ENCODE results near the gene NRXN2.

The NRXN2 gene

GRCh38 chr11:64562723-64563351, 160.2 kb downstream of the NRXN2 start:
- no peak for TF ChIP-seq GATA2 (IDR thresholded peaks at IDR 0.05; ENCODE audit: low read depth, low read length)
- TF ChIP-seq GATA3 (IDR thresholded peaks at IDR 0.05; ENCODE audit: low read depth, low read length), result no peak

GRCh38 chr11:64561984-64562722, 160.8 kb downstream of the NRXN2 start:
- TF ChIP-seq GATA2 (IDR thresholded peaks at IDR 0.05; ENCODE audit: low read depth, low read length) (no peak), GATA3 (IDR thresholded peaks at IDR 0.05; ENCODE audit: low read depth, low read length) (no peak)

GRCh38 chr11:64560941-64561340, 162.1 kb downstream of the NRXN2 start:
- no peak for TF ChIP-seq GATA3 (IDR thresholded peaks at IDR 0.05; ENCODE audit: low read depth, low read length)

- TF ChIP-seq GATA3 (IDR thresholded peaks at IDR 0.05; ENCODE audit: low read depth, low read length) (no peak), GATA2 (IDR thresholded peaks at IDR 0.05; ENCODE audit: low read depth, low read length) (no peak)
These were observed 162.7 kb downstream of the NRXN2 start for GRCh38 chr11:64560139-64560771.

- TF ChIP-seq GATA2 (IDR thresholded peaks at IDR 0.05; ENCODE audit: low read depth, low read length) (no peak), GATA3 (IDR thresholded peaks at IDR 0.05; ENCODE audit: low read depth, low read length) (no peak)
These were observed 163.5 kb downstream of the NRXN2 start for GRCh38 chr11:64559351-64560138.

GRCh38 chr11:64558869-64559268, 164.1 kb downstream of the NRXN2 start:
- TF ChIP-seq GATA3 (IDR thresholded peaks at IDR 0.05; ENCODE audit: low read depth, low read length) (no peak), GATA2 (IDR thresholded peaks at IDR 0.05; ENCODE audit: low read depth, low read length) (no peak)

- TF ChIP-seq GATA2 (IDR thresholded peaks at IDR 0.05; ENCODE audit: low read depth, low read length) (no peak), GATA3 (IDR thresholded peaks at IDR 0.05; ENCODE audit: low read depth, low read length) (no peak)
These were observed 164.8 kb downstream of the NRXN2 start for GRCh38 chr11:64558065-64558745.

- no peak for TF ChIP-seq GATA3 (IDR thresholded peaks at IDR 0.05; ENCODE audit: low read depth, low read length)
- TF ChIP-seq GATA2 (IDR thresholded peaks at IDR 0.05; ENCODE audit: low read depth, low read length), result no peak
These were observed 166.2 kb downstream of the NRXN2 start for GRCh38 chr11:64556721-64557250.
